Measurements from ENCODE around the gene ZMIZ2.

Gene ZMIZ2

GRCh38 chr7:44805950-44806349 is 57.3 kb downstream of the ZMIZ2 start:
- no peak for DNase-seq

- DNase-seq, result no peak
Measured at GRCh38 chr7:44808914-44809393, 60.3 kb downstream of the ZMIZ2 start.

GRCh38 chr7:44811093-44811492 is 62.4 kb downstream of the ZMIZ2 start:
- DNase-seq, result no peak

GRCh38 chr7:44811571-44811970 is 62.9 kb downstream of the ZMIZ2 start:
- no peak for DNase-seq

- DNase-seq, result no peak
Measured at GRCh38 chr7:44814919-44815318, 66.3 kb downstream of the ZMIZ2 start.

- no peak for DNase-seq
Measured at GRCh38 chr7:44819292-44819691, 70.6 kb downstream of the ZMIZ2 start.
